ENCODE measurements around the gene TTC33. TPM values are rescaled to one million over a fixed set of nuclear protein-coding genes. Genes with fewer than 3 reads are reported as not detected.

TTC33 gene
- total RNA-seq, 1 donor from 2014 or later = 9.7 TPM

DNA sequence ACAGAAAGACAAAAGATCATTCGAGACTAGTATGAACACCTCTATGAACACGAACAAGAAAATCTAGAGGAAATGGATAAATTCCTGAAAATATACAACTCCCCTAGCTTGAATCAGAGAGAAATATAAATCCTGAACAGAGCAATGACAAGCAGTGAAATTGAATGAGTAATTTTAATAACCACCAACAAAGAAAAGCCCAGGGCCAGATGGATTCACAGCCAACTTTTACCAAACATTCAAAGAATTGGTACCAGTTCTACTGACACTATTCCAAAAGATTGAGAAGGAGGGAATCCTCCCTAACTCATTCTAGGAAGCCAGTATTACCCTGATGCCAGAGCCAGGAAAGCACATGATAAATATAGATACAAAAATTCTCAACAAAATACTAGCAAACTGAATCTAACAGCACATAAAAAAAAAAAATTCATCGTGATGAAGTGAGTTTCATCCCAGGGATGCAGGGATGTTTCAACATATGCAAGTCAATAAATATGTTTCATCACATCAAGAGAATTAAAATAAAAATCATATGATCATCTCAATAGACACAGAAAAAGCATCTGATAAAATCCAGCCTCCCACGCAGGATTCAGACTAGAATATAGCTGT is 101.3 kb downstream of the TTC33 start:
- DNase-seq (ENCODE audit: low read depth) (no peak), FAIRE-seq (no peak)
- H3K4me3 ChIP-seq (ENCODE audit: low read depth, low read length) = no peak overlapping the region
- no peaks in the 10 kb centered on the region for H3K27me3 ChIP-seq (ENCODE audit: control insufficient read depth, insufficient read depth, low read length)
- no peaks in the 10 kb centered on the region for H3K36me3 ChIP-seq (ENCODE audit: control insufficient read depth, insufficient read depth, low read length)
- TF ChIP-seq, protein P1, sequence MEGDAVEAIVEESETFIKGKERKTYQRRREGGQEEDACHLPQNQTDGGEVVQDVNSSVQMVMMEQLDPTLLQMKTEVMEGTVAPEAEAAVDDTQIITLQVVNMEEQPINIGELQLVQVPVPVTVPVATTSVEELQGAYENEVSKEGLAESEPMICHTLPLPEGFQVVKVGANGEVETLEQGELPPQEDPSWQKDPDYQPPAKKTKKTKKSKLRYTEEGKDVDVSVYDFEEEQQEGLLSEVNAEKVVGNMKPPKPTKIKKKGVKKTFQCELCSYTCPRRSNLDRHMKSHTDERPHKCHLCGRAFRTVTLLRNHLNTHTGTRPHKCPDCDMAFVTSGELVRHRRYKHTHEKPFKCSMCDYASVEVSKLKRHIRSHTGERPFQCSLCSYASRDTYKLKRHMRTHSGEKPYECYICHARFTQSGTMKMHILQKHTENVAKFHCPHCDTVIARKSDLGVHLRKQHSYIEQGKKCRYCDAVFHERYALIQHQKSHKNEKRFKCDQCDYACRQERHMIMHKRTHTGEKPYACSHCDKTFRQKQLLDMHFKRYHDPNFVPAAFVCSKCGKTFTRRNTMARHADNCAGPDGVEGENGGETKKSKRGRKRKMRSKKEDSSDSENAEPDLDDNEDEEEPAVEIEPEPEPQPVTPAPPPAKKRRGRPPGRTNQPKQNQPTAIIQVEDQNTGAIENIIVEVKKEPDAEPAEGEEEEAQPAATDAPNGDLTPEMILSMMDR (IDR thresholded peaks at IDR 0.05; ENCODE audit: insufficient read depth, low read length, severe bottlenecking) = no peak

DNA sequence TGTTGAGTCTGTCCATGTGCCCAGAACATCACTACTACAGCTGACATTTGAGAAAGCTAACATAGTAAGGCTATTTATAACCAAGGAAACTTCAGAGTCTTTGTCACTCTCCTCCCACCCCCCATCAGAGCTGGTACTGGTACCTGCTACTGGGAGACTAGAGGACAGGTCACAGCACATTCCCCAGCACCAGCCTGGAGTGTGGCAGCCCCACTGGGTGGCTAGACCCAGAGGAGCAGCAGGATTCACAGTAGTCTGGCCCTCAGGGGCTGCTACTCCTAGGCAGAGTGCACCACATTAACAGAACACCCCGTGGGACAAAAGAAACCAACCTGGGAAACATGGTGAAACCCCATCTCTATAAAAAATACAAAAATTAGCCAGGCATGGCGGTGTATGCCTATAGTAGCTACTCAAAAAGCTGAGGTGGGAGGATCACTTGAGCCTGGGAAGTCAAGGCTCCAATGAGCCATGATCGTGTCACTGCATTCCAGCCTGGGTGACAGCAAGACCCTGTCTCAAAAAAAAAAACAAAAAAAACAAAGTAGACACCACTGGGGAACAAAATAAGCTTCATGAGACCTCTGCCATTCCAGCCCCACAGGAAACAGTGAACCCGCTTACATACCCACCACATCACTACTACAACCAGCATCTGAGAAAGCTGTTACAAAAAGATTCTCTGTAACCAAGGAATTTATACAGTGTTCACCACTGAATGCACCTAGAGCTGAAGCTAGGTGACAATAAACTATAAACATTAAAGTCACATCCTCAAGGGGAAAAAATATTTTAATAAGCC is 102.3 kb downstream of the TTC33 start:
- TF ChIP-seq, protein P1 (IDR thresholded peaks at IDR 0.05; ENCODE audit: insufficient read depth, low read length, severe bottlenecking) = no peak
- FAIRE-seq = no peak
- H3K36me3 ChIP-seq (ENCODE audit: control insufficient read depth, insufficient read depth, low read length) = no peaks in the 10 kb centered on the region

DNA sequence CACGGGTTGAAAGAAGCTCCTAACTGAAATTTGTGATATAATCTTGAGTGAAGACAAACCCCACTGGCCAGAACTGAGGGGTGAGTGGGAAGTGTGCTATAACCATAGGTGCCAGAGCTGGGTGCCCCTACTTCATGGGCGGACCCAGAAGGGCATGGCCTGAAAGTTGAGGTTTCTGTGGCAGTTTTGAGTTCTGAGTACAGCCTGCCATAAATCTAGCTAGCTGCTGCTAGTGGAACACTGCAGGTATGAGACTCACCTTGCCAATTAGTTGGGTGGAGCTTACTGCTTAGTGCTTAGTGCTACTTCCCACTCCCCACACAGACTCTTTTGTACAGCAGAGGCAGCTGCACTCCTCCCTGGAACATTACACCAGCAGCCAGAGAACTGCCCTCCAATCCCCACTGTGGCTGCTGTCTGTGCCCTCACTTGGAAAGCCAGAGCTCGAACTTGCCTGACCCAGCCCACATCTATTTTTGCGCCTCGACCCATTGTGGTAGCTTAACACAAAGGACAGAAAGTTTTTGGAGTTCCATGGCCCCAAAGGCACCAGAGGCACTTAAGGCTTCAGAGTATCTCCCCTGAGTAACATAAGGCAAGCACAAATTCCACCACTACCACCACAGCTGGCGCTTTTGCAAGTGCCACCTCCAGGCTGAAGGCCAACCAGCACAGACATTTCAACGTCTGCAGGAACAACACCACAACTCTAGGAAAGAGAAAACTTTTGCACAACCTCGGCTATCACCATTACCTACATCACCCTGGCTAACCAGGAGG is 103.1 kb downstream of the TTC33 start:
- H3K36me3 ChIP-seq (ENCODE audit: control insufficient read depth, insufficient read depth, low read length) = no peaks in the 10 kb centered on the region
- H3K27me3 ChIP-seq (ENCODE audit: control insufficient read depth, insufficient read depth, low read length) = no peaks in the 10 kb centered on the region
- TF ChIP-seq, protein P1 (IDR thresholded peaks at IDR 0.05; ENCODE audit: insufficient read depth, low read length, severe bottlenecking) = no peak
- no peak for DNase-seq (ENCODE audit: low read depth)
- no peak for FAIRE-seq
- no peak overlapping the region for H3K4me3 ChIP-seq (ENCODE audit: low read depth, low read length)

More for the DNA sequence above, 102.3 kb downstream of the TTC33 start:
- Histone ChIP-seq H3K27me3 (ENCODE audit: control insufficient read depth, insufficient read depth, low read length) (no peaks in the 10 kb centered on the region), H3K4me3 (ENCODE audit: low read depth, low read length) (no peak overlapping the region)
- no peak for DNase-seq (ENCODE audit: low read depth)

DNA sequence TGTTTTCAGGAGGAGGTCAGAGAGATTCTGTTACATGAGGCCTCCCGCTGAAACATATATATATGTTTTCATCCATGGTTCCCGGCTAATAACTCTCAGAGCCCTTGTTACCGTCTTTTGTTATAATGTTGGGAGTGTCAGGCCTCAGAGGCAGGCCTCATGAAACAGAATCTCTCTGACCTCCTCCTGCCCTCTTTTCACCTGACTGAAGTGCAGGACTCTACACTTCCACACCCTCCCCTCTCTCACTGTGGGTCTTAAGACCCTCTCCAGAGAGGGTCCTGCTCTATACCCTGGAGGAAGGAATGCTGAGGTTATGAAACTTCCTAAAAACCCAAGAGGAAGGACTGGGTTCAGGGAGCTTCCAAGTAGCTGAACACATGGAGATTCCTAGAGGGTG is 104.6 kb downstream of the TTC33 start:
- TF ChIP-seq, protein P1 (IDR thresholded peaks at IDR 0.05; ENCODE audit: insufficient read depth, low read length, severe bottlenecking) = no peak
- no peak for FAIRE-seq
- no peak for DNase-seq (ENCODE audit: low read depth)
- H3K27me3 ChIP-seq (ENCODE audit: control insufficient read depth, insufficient read depth, low read length) = no peaks in the 10 kb centered on the region
- no peak overlapping the region for H3K4me3 ChIP-seq (ENCODE audit: low read depth, low read length)
- no peaks in the 10 kb centered on the region for H3K36me3 ChIP-seq (ENCODE audit: control insufficient read depth, insufficient read depth, low read length)

DNA sequence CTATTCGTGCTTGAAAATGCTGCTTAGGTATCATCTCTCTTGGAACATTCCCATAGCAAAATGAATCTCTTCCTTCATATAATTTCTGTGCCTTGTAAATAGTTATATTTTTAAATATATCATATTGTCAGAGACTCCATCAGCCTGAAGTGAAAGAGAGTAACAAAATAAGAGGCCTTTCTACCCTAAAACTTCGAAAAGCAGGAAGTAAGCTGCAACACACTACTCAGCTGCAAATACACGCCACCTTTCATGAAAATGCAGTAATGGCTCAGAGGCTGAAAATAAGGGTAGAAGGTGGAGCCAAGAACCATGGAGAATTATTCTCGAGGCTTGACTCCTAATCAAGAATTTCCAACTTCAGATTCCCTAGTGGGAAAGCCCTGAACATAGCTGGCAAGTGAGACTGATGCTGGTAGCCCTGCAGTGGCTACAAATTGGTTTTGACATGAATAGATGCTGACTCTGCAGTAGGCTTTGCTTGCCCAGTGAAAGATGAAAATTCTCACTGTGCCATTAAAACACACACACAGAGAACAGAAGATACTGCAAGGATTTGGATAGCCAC is 106.2 kb downstream of the TTC33 start:
- FAIRE-seq (no peak), DNase-seq (ENCODE audit: low read depth) (no peak)
- H3K27me3 ChIP-seq (ENCODE audit: control insufficient read depth, insufficient read depth, low read length) = no peaks in the 10 kb centered on the region
- H3K36me3 ChIP-seq (ENCODE audit: control insufficient read depth, insufficient read depth, low read length) = no peaks in the 10 kb centered on the region
- TF ChIP-seq, protein P1 (IDR thresholded peaks at IDR 0.05; ENCODE audit: insufficient read depth, low read length, severe bottlenecking) = no peak
- H3K4me3 ChIP-seq (ENCODE audit: low read depth, low read length) = no peak overlapping the region

Measured in bronchial epithelial cell (primary cell).